ENCODE results near the gene PXMP2.

DNA sequence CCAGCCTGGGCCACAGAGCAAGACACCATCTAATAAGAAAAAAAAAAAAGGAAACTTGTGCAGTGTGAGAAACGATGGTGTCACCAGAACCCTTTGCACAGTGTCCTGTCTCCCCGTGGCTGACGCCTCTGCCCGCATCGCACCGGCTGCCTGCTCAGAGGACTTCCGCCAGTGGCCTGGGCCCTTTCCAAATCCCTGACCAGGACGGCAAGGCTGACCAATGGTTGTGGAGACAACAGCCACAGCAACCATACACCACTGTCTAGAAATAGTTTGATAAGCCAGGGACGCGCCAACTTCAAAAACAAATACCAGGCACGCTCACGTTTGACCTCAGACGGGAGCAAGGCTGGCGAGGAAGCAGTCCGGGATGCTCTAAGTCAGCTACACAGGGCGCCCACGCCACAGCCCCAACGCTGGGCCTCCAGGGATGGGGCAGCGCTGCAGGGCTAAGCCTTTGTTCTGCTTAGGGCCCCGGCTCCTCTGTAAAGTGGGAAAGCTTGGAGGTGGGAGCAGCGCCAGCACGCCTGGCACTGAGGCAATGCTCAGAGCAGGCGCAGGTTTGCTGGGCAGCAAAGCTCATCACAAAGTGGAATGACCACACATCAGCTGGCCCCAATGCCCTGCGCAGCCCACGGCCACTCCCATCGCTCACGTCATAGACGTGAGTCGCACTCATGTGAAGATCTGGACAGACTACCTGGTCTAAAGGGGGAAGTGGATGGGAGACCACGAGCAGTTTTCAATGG is 35.8 kb downstream of the PXMP2 start:
- TF ChIP-seq, protein P1, sequence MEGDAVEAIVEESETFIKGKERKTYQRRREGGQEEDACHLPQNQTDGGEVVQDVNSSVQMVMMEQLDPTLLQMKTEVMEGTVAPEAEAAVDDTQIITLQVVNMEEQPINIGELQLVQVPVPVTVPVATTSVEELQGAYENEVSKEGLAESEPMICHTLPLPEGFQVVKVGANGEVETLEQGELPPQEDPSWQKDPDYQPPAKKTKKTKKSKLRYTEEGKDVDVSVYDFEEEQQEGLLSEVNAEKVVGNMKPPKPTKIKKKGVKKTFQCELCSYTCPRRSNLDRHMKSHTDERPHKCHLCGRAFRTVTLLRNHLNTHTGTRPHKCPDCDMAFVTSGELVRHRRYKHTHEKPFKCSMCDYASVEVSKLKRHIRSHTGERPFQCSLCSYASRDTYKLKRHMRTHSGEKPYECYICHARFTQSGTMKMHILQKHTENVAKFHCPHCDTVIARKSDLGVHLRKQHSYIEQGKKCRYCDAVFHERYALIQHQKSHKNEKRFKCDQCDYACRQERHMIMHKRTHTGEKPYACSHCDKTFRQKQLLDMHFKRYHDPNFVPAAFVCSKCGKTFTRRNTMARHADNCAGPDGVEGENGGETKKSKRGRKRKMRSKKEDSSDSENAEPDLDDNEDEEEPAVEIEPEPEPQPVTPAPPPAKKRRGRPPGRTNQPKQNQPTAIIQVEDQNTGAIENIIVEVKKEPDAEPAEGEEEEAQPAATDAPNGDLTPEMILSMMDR (IDR thresholded peaks at IDR 0.05) = no peak
- no peak for TF ChIP-seq POLR2A (IDR thresholded peaks at IDR 0.05; ENCODE audit: low read depth)
- no peak for TF ChIP-seq EP300 (IDR thresholded peaks at IDR 0.05)
- TF ChIP-seq POLR2AphosphoS5 (IDR thresholded peaks at IDR 0.05) = no peak

Data from esophagus muscularis mucosa (tissue), 4 donors.